ENCODE measurements around the gene B4GALT7.
"Not testable (repeated sequence)": the region's sequence is repeated elsewhere in the genome, so short reads cannot be mapped to it uniquely, and the experiment has no call there.

Gene B4GALT7

GRCh38 chr5:177599731-177600507, at the start of gene B4GALT7:
Gene B4GALT7, plus strand, starts transcription at chr5:177600132. Its CDS starts 79 bp downstream, at chr5:177600211.
- Histone ChIP-seq H3K36me3 (ENCODE audit: insufficient read depth, low read length) (peaks cover 20% of the 10 kb centered on the region), H3K9me3 (ENCODE audit: low read length) (peaks cover 2% of the 10 kb centered on the region), H3K4me3 (ENCODE audit: low read length) (peak within 1 kb of the TSS; percentile 76), H3K4me1 (ENCODE audit: insufficient read depth, low read length) (peaks cover 11% of the 10 kb centered on the region), H3K27me3 (ENCODE audit: insufficient read depth, low read length) (no peaks in the 10 kb centered on the region), H2AFZ (ENCODE audit: low read depth, low read length) (peak within 1 kb of the TSS; percentile 87)

GRCh38 chr5:177552839-177553455, 47.0 kb upstream of the B4GALT7 start:
- Histone ChIP-seq H3K4me1 (ENCODE audit: insufficient read depth, low read length) (peaks cover 16% of the 10 kb centered on the region), H3K27me3 (ENCODE audit: insufficient read depth, low read length) (no peaks in the 10 kb centered on the region), H3K9me3 (ENCODE audit: low read length) (no peaks in the 10 kb centered on the region)

GRCh38 chr5:177553671-177554429, 46.1 kb upstream of the B4GALT7 start:
- no peaks in the 10 kb centered on the region for H3K9me3 ChIP-seq (ENCODE audit: low read length)
- peaks cover 26% of the 10 kb centered on the region for H3K36me3 ChIP-seq (ENCODE audit: insufficient read depth, low read length)
- H3K4me3 ChIP-seq (ENCODE audit: low read length), result peak overlapping the region; percentile 83
- H2AFZ ChIP-seq (ENCODE audit: low read depth, low read length), result no peak overlapping the region
- H3K27me3 ChIP-seq (ENCODE audit: insufficient read depth, low read length), result no peaks in the 10 kb centered on the region
- peaks cover 16% of the 10 kb centered on the region for H3K4me1 ChIP-seq (ENCODE audit: insufficient read depth, low read length)

More at GRCh38 chr5:177552839-177553455, 47.0 kb upstream of the B4GALT7 start:
- Histone ChIP-seq H3K4me3 (ENCODE audit: low read length) (peak overlapping the region; percentile 83), H2AFZ (ENCODE audit: low read depth, low read length) (no peak overlapping the region), H3K36me3 (ENCODE audit: insufficient read depth, low read length) (peaks cover 31% of the 10 kb centered on the region)

- H3K9me3 ChIP-seq (ENCODE audit: low read length), result no peaks in the 10 kb centered on the region
- H2AFZ ChIP-seq (ENCODE audit: low read depth, low read length), result peak within 1 kb of the TSS; percentile 17
- H3K36me3 ChIP-seq (ENCODE audit: insufficient read depth, low read length), result peaks cover 26% of the 10 kb centered on the region
- H3K4me1 ChIP-seq (ENCODE audit: insufficient read depth, low read length), result peaks cover 17% of the 10 kb centered on the region
- H3K27me3 ChIP-seq (ENCODE audit: insufficient read depth, low read length), result no peaks in the 10 kb centered on the region
- peak within 1 kb of the TSS; percentile 83 for H3K4me3 ChIP-seq (ENCODE audit: low read length)
Measured at GRCh38 chr5:177554474-177555111, 45.3 kb upstream of the B4GALT7 start, which contains the start of gene FAM193B. Gene FAM193B, minus strand, starts transcription at chr5:177554563. Its CDS starts 105 bp downstream, at chr5:177554458.

- peaks cover 17% of the 10 kb centered on the region for H3K4me1 ChIP-seq (ENCODE audit: insufficient read depth, low read length)
- H3K9me3 ChIP-seq (ENCODE audit: low read length), result no peaks in the 10 kb centered on the region
- H3K27me3 ChIP-seq (ENCODE audit: insufficient read depth, low read length), result no peaks in the 10 kb centered on the region
- no peak overlapping the region for H3K4me3 ChIP-seq (ENCODE audit: low read length)
- H3K36me3 ChIP-seq (ENCODE audit: insufficient read depth, low read length), result peaks cover 26% of the 10 kb centered on the region
- H2AFZ ChIP-seq (ENCODE audit: low read depth, low read length), result no peak overlapping the region
Measured at GRCh38 chr5:177555228-177555627, 44.7 kb upstream of the B4GALT7 start.

GRCh38 chr5:177555665-177556064, 44.3 kb upstream of the B4GALT7 start:
- H3K4me1 ChIP-seq (ENCODE audit: insufficient read depth, low read length), result peaks cover 17% of the 10 kb centered on the region
- H3K36me3 ChIP-seq (ENCODE audit: insufficient read depth, low read length), result peaks cover 21% of the 10 kb centered on the region
- H3K27me3 ChIP-seq (ENCODE audit: insufficient read depth, low read length), result no peaks in the 10 kb centered on the region
- H3K4me3 ChIP-seq (ENCODE audit: low read length), result no peak overlapping the region
- no peak overlapping the region for H2AFZ ChIP-seq (ENCODE audit: low read depth, low read length)
- no peaks in the 10 kb centered on the region for H3K9me3 ChIP-seq (ENCODE audit: low read length)

GRCh38 chr5:177557041-177557647, 42.8 kb upstream of the B4GALT7 start:
- Histone ChIP-seq H3K4me3 (ENCODE audit: low read length) (no peak overlapping the region), H3K27me3 (ENCODE audit: insufficient read depth, low read length) (no peaks in the 10 kb centered on the region), H2AFZ (ENCODE audit: low read depth, low read length) (no peak overlapping the region), H3K36me3 (ENCODE audit: insufficient read depth, low read length) (peaks cover 7% of the 10 kb centered on the region), H3K4me1 (ENCODE audit: insufficient read depth, low read length) (peaks cover 17% of the 10 kb centered on the region), H3K9me3 (ENCODE audit: low read length) (peaks cover 2% of the 10 kb centered on the region)

GRCh38 chr5:177557796-177558195, 42.1 kb upstream of the B4GALT7 start:
- Histone ChIP-seq H3K4me3 (ENCODE audit: low read length) (no peak overlapping the region), H2AFZ (ENCODE audit: low read depth, low read length) (no peak overlapping the region), H3K9me3 (ENCODE audit: low read length) (peaks cover 5% of the 10 kb centered on the region), H3K4me1 (ENCODE audit: insufficient read depth, low read length) (peaks cover 12% of the 10 kb centered on the region), H3K27me3 (ENCODE audit: insufficient read depth, low read length) (no peaks in the 10 kb centered on the region), H3K36me3 (ENCODE audit: insufficient read depth, low read length) (peaks cover under 1% of the 10 kb centered on the region)

GRCh38 chr5:177559446-177559941, 40.4 kb upstream of the B4GALT7 start:
- H2AFZ ChIP-seq (ENCODE audit: low read depth, low read length); H3K9me3 ChIP-seq (ENCODE audit: low read length); H3K27me3 ChIP-seq (ENCODE audit: insufficient read depth, low read length); H3K4me1 ChIP-seq (ENCODE audit: insufficient read depth, low read length); H3K4me3 ChIP-seq (ENCODE audit: low read length); H3K36me3 ChIP-seq (ENCODE audit: insufficient read depth, low read length): not testable (repeated sequence)

- peaks cover 8% of the 10 kb centered on the region for H3K9me3 ChIP-seq (ENCODE audit: low read length)
- H2AFZ ChIP-seq (ENCODE audit: low read depth, low read length), result no peak overlapping the region
- H3K4me3 ChIP-seq (ENCODE audit: low read length), result no peak overlapping the region
- no peaks in the 10 kb centered on the region for H3K36me3 ChIP-seq (ENCODE audit: insufficient read depth, low read length)
- H3K27me3 ChIP-seq (ENCODE audit: insufficient read depth, low read length), result no peaks in the 10 kb centered on the region
- no peaks in the 10 kb centered on the region for H3K4me1 ChIP-seq (ENCODE audit: insufficient read depth, low read length)
Measured at GRCh38 chr5:177565046-177565445, 34.9 kb upstream of the B4GALT7 start.

- Histone ChIP-seq H3K4me3 (ENCODE audit: low read length) (no peak overlapping the region), H3K27me3 (ENCODE audit: insufficient read depth, low read length) (no peaks in the 10 kb centered on the region), H2AFZ (ENCODE audit: low read depth, low read length) (no peak overlapping the region), H3K36me3 (ENCODE audit: insufficient read depth, low read length) (no peaks in the 10 kb centered on the region), H3K4me1 (ENCODE audit: insufficient read depth, low read length) (no peaks in the 10 kb centered on the region), H3K9me3 (ENCODE audit: low read length) (peaks cover 3% of the 10 kb centered on the region)
Measured at GRCh38 chr5:177568326-177568725, 31.6 kb upstream of the B4GALT7 start.

- no peak overlapping the region for H3K4me3 ChIP-seq (ENCODE audit: low read length)
- H3K27me3 ChIP-seq (ENCODE audit: insufficient read depth, low read length), result no peaks in the 10 kb centered on the region
- H3K4me1 ChIP-seq (ENCODE audit: insufficient read depth, low read length), result no peaks in the 10 kb centered on the region
- H3K36me3 ChIP-seq (ENCODE audit: insufficient read depth, low read length), result no peaks in the 10 kb centered on the region
- no peak overlapping the region for H2AFZ ChIP-seq (ENCODE audit: low read depth, low read length)
- H3K9me3 ChIP-seq (ENCODE audit: low read length), result peaks cover 3% of the 10 kb centered on the region
Measured at GRCh38 chr5:177569894-177570293, 30.0 kb upstream of the B4GALT7 start.

All from neuron (in vitro differentiated cells).